ENCODE results near the gene TMEM132D.

TMEM132D gene

DNA sequence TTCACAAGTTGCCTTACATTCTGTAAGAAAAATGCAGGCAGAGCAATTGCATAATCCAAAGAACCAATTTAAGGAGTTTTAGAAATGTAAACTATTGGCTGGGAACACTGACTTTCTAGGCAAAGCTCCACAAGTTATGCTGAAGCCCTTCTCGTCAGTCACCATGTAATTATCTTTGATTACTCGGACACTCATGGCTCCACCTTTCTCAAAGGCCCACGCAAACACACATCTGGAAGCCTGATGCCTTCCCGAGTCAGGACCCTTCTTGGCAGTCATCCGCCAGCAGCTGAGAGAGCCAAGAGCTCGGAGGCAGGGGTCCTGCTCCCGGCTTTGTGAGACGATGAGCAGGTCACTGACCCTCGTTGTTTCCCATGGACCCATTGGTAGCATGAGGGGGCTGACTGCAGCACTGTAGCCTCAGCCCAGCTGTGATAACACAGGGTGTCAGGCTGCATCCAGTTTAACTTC lies 202.2 kb downstream of the TMEM132D start:
- no peaks in the 10 kb centered on the region for H3K27me3 ChIP-seq (ENCODE audit: control insufficient read depth, insufficient read depth, low read length)
- H3K4me1 ChIP-seq (ENCODE audit: control insufficient read depth, insufficient read depth, low read length), result no peaks in the 10 kb centered on the region
- H3K9me3 ChIP-seq (ENCODE audit: control insufficient read depth, low read length), result no peaks in the 10 kb centered on the region
- H3K9ac ChIP-seq (ENCODE audit: low read length), result no peak overlapping the region
- no peaks in the 10 kb centered on the region for H3K36me3 ChIP-seq (ENCODE audit: control insufficient read depth, insufficient read depth, low read length)
- no peak overlapping the region for H3K4me3 ChIP-seq (ENCODE audit: low read length)

DNA sequence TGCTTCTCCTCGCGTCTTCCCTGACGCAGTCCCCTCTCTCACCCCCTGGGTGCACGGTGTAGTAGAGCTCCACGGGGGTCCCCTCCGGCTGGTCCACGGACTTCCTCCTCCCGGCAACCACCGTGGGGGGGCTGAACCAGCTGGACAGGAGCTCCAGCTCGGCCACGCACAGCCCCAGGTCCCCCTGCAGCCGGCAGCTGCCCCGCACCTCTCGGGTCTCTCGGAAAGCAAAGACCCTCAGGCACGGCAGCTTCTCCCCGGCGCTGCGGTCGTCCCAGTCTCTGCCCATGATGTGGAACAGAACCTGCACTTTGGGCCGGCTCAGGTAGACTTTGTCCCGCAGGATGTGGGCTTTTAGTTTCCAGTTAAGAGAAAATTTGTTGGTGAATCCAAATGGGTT lies 203.8 kb downstream of the TMEM132D start:
- H3K36me3 ChIP-seq (ENCODE audit: control insufficient read depth, insufficient read depth, low read length), result no peaks in the 10 kb centered on the region
- no peak overlapping the region for H3K4me3 ChIP-seq (ENCODE audit: low read length)
- H3K27me3 ChIP-seq (ENCODE audit: control insufficient read depth, insufficient read depth, low read length), result no peaks in the 10 kb centered on the region
- no peaks in the 10 kb centered on the region for H3K9me3 ChIP-seq (ENCODE audit: control insufficient read depth, low read length)
- no peaks in the 10 kb centered on the region for H3K4me1 ChIP-seq (ENCODE audit: control insufficient read depth, insufficient read depth, low read length)
- no peak overlapping the region for H3K9ac ChIP-seq (ENCODE audit: low read length)

DNA sequence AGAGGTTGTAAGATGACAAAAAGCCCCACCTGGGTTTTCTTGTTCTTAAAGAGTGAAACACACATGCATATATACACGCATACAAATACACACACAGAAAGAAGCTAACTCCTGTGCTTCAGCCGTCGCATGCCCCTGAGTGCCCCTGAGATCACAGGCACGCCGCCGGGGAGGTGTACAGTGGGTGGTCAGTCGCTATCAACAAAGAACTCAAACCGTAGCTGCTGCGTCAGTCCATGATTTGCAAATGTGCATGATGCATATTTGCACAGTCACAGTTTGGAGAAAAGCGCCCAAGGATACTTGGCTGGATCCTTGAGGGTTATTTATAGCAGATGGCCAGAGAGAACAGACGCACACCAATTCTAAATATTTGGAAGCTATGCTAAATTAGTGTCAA lies 206.9 kb downstream of the TMEM132D start:
- Histone ChIP-seq H3K27me3 (ENCODE audit: control insufficient read depth, insufficient read depth, low read length) (no peaks in the 10 kb centered on the region), H3K4me3 (ENCODE audit: low read length) (no peak overlapping the region), H3K36me3 (ENCODE audit: control insufficient read depth, insufficient read depth, low read length) (no peaks in the 10 kb centered on the region), H3K4me1 (ENCODE audit: control insufficient read depth, insufficient read depth, low read length) (no peaks in the 10 kb centered on the region), H3K9ac (ENCODE audit: low read length) (no peak overlapping the region), H3K9me3 (ENCODE audit: control insufficient read depth, low read length) (no peaks in the 10 kb centered on the region)

DNA sequence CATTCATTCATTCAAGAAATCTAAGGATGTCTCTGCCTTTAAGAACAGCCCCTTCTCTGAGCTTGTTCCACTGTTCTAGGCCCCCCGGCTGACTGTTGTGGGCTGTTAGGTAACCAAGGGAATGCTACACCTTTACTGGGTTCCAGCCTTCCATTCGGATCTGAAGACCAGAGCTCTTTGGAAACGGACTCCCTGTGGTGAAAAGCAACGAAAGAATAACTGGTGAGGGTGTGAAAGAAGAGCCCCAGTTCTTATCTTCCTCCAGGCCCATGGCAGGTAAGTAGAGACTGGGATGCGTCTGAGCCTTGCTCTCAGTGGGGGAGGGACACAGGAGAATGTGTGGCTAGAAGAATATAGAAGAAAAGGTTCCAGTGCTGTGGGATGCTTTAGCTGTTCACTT lies 207.4 kb downstream of the TMEM132D start:
- H3K9me3 ChIP-seq (ENCODE audit: control insufficient read depth, low read length), result no peaks in the 10 kb centered on the region
- H3K36me3 ChIP-seq (ENCODE audit: control insufficient read depth, insufficient read depth, low read length), result no peaks in the 10 kb centered on the region
- no peak overlapping the region for H3K4me3 ChIP-seq (ENCODE audit: low read length)
- no peaks in the 10 kb centered on the region for H3K4me1 ChIP-seq (ENCODE audit: control insufficient read depth, insufficient read depth, low read length)
- no peak overlapping the region for H3K9ac ChIP-seq (ENCODE audit: low read length)
- H3K27me3 ChIP-seq (ENCODE audit: control insufficient read depth, insufficient read depth, low read length), result no peaks in the 10 kb centered on the region

DNA sequence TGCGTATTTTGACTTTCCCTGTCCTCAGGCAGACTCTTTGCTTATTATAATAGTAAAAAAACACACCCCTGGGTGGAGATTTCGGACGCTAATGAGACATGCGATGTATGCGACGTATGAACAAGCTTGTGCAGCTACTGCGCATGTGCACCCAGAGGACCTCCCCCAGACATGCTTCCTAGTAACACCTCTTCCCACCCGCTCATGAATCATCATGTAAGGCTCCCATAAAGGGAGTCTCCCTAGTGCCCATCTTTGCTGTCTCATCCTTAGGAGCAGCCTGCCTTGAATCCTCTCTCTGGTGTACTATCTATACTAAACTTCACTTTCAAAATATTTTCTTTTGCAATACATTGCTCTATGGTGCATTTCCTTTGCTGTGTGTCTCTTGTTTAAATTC lies 210.1 kb downstream of the TMEM132D start:
- Histone ChIP-seq H3K27me3 (ENCODE audit: control insufficient read depth, insufficient read depth, low read length) (no peaks in the 10 kb centered on the region), H3K9ac (ENCODE audit: low read length) (no peak overlapping the region), H3K4me3 (ENCODE audit: low read length) (no peak overlapping the region), H3K4me1 (ENCODE audit: control insufficient read depth, insufficient read depth, low read length) (no peaks in the 10 kb centered on the region), H3K9me3 (ENCODE audit: control insufficient read depth, low read length) (no peaks in the 10 kb centered on the region), H3K36me3 (ENCODE audit: control insufficient read depth, insufficient read depth, low read length) (no peaks in the 10 kb centered on the region)

DNA sequence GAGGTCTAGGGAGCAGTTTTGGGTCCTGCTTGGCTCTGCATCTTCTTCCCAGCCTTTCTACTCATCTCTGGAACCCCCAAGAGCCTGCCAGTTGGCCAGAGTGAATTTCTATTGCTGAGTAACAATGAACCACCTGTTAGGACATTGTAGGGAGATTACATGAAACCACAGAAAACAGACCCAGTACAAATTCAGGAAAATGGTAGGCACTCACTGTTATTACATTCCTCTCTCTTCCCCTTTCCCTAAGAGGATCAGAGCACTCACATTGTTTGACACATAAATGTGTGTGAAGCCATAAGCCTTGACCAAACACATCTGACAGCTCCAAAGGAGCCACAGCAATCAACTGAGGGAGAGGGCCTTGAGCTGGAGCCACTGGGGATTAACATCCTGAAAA lies 216.1 kb downstream of the TMEM132D start:
- no peak overlapping the region for H3K4me3 ChIP-seq (ENCODE audit: low read length)
- H3K27me3 ChIP-seq (ENCODE audit: control insufficient read depth, insufficient read depth, low read length), result no peaks in the 10 kb centered on the region
- H3K9me3 ChIP-seq (ENCODE audit: control insufficient read depth, low read length), result no peaks in the 10 kb centered on the region
- no peaks in the 10 kb centered on the region for H3K36me3 ChIP-seq (ENCODE audit: control insufficient read depth, insufficient read depth, low read length)
- H3K9ac ChIP-seq (ENCODE audit: low read length), result no peak overlapping the region
- no peaks in the 10 kb centered on the region for H3K4me1 ChIP-seq (ENCODE audit: control insufficient read depth, insufficient read depth, low read length)

DNA sequence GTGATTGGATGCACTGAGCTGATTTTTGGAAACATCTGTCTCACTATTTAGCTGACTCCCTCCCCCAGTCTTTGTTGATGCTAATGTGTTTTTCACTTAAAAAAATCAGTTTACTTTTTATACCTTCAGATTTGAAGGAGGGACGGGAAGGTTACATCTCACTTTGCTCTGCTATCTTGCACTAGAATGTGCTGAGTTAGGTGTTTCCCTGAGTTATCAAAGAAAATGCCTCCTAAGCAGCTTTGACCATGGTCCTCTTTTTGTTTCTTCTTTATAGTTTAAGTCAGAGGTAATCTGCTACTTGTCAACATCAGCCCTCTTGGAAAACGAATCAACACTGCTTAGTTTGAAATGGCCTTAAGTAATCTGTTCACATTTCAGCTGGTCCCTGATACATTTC lies 222.0 kb downstream of the TMEM132D start:
- no peaks in the 10 kb centered on the region for H3K4me1 ChIP-seq (ENCODE audit: control insufficient read depth, insufficient read depth, low read length)
- no peaks in the 10 kb centered on the region for H3K36me3 ChIP-seq (ENCODE audit: control insufficient read depth, insufficient read depth, low read length)
- no peaks in the 10 kb centered on the region for H3K27me3 ChIP-seq (ENCODE audit: control insufficient read depth, insufficient read depth, low read length)
- no peak overlapping the region for H3K9ac ChIP-seq (ENCODE audit: low read length)
- H3K9me3 ChIP-seq (ENCODE audit: control insufficient read depth, low read length), result no peaks in the 10 kb centered on the region
- no peak overlapping the region for H3K4me3 ChIP-seq (ENCODE audit: low read length)

DNA sequence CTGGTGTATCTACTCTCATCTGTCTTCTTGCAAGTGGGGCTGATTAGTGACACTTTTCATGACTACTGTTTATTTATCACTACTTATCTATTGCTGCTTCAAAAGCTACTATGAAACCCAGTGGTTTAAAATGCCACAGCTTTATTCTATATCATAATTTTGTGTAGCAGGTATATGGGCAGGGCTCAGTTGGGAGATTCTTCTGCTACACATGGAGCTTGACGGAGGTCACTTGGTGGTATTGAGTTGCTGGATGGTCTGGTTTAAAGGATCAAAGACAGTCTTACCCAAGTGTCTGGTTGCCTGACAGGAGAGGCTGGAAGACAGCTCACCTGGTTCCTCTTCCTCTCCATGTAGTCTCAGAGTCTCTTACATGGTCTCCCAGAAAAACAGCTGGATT lies 222.7 kb downstream of the TMEM132D start:
- Histone ChIP-seq H3K9ac (ENCODE audit: low read length) (no peak overlapping the region), H3K9me3 (ENCODE audit: control insufficient read depth, low read length) (no peaks in the 10 kb centered on the region)

DNA sequence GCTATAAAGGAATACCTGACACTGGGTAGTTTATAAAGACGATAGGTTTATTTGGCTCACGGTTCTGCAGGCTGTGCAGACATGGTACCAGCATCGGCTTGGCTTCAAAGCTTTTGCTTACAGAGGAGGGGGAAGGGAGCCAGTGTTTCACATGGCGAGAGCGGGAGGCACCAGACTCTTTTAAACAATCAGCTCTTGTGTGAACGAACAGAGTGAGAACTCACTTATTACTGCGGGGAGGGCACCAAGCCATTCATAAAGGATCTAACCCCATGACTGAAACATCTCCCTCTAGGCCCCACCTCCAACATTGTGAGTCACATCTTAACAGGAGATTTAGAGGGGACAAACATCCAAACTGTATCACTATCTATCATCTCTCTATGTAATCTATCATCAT lies 227.4 kb downstream of the TMEM132D start:
- Histone ChIP-seq H3K4me3 (ENCODE audit: low read length) (no peak overlapping the region), H3K36me3 (ENCODE audit: control insufficient read depth, insufficient read depth, low read length) (no peaks in the 10 kb centered on the region), H3K27me3 (ENCODE audit: control insufficient read depth, insufficient read depth, low read length) (no peaks in the 10 kb centered on the region), H3K9me3 (ENCODE audit: control insufficient read depth, low read length) (no peaks in the 10 kb centered on the region), H3K4me1 (ENCODE audit: control insufficient read depth, insufficient read depth, low read length) (no peaks in the 10 kb centered on the region), H3K9ac (ENCODE audit: low read length) (no peak overlapping the region)

More for the DNA sequence above, 222.7 kb downstream of the TMEM132D start:
- no peak overlapping the region for H3K4me3 ChIP-seq (ENCODE audit: low read length)
- H3K4me1 ChIP-seq (ENCODE audit: control insufficient read depth, insufficient read depth, low read length), result no peaks in the 10 kb centered on the region
- H3K36me3 ChIP-seq (ENCODE audit: control insufficient read depth, insufficient read depth, low read length), result no peaks in the 10 kb centered on the region
- H3K27me3 ChIP-seq (ENCODE audit: control insufficient read depth, insufficient read depth, low read length), result no peaks in the 10 kb centered on the region

DNA sequence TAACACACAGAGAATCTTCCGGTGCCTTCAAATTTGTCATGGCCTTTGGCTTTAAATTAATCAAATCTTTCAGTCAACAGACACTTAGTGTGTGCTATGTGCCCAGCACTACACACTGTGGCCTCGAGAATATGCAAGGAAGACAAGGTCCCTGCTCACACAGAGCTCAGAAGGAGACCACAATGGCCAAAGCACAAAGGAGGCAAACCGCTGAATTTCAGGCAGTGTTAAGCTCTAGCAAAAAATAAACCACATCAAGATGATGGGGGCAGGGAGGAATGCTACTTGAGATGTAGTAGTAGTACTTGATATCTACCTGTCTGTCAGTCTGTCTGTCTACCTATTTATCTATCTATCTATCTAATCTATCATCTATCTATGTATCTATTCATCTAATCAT lies 227.9 kb downstream of the TMEM132D start:
- Histone ChIP-seq H3K9ac (ENCODE audit: low read length) (no peak overlapping the region), H3K27me3 (ENCODE audit: control insufficient read depth, insufficient read depth, low read length) (no peaks in the 10 kb centered on the region), H3K4me3 (ENCODE audit: low read length) (no peak overlapping the region), H3K4me1 (ENCODE audit: control insufficient read depth, insufficient read depth, low read length) (no peaks in the 10 kb centered on the region), H3K9me3 (ENCODE audit: control insufficient read depth, low read length) (no peaks in the 10 kb centered on the region), H3K36me3 (ENCODE audit: control insufficient read depth, insufficient read depth, low read length) (no peaks in the 10 kb centered on the region)

DNA sequence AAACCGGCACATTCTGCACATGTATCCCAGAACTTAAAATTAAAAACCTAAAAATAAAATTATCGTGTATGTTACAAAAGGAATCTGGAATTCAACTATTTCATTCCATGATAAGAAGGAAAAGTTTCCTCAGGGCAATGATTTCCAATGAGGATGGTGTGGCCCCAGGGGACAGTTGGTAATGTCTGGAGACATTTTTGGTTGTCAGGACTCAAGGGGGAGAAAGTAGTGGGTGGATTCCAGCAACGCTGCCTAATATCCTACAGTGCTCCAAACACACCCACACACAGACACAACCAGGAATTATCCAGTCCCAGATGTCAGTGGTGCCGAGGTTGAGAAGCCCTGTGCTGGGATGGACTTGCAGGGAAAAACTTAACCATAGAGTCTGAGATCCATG lies 228.3 kb downstream of the TMEM132D start:
- no peak overlapping the region for H3K4me3 ChIP-seq (ENCODE audit: low read length)
- H3K36me3 ChIP-seq (ENCODE audit: control insufficient read depth, insufficient read depth, low read length), result no peaks in the 10 kb centered on the region
- H3K9ac ChIP-seq (ENCODE audit: low read length), result no peak overlapping the region
- H3K4me1 ChIP-seq (ENCODE audit: control insufficient read depth, insufficient read depth, low read length), result no peaks in the 10 kb centered on the region
- H3K27me3 ChIP-seq (ENCODE audit: control insufficient read depth, insufficient read depth, low read length), result no peaks in the 10 kb centered on the region
- H3K9me3 ChIP-seq (ENCODE audit: control insufficient read depth, low read length), result no peaks in the 10 kb centered on the region

DNA sequence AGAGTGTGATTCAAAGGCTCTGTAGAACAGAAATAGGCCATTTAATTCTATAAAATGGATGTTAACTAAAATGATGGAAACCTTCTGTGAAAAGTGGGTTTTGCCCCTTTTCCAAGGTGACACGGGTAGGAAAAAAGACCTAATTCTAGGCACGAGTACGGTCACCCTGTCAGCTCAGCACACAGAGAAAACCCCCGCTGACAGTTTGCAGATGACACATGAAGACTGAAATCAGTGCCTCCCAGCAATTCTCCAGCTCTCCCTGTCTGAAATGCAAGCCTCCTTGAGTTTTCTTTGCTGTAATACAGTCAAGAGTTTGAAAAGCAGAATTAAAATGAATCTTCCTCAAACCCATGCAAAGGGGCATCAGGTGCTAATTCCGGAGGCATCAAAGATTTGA lies 230.0 kb downstream of the TMEM132D start:
- Histone ChIP-seq H3K27me3 (ENCODE audit: control insufficient read depth, insufficient read depth, low read length) (no peaks in the 10 kb centered on the region), H3K4me1 (ENCODE audit: control insufficient read depth, insufficient read depth, low read length) (no peaks in the 10 kb centered on the region), H3K9ac (ENCODE audit: low read length) (no peak overlapping the region), H3K36me3 (ENCODE audit: control insufficient read depth, insufficient read depth, low read length) (no peaks in the 10 kb centered on the region), H3K9me3 (ENCODE audit: control insufficient read depth, low read length) (no peaks in the 10 kb centered on the region), H3K4me3 (ENCODE audit: low read length) (no peak overlapping the region)

DNA sequence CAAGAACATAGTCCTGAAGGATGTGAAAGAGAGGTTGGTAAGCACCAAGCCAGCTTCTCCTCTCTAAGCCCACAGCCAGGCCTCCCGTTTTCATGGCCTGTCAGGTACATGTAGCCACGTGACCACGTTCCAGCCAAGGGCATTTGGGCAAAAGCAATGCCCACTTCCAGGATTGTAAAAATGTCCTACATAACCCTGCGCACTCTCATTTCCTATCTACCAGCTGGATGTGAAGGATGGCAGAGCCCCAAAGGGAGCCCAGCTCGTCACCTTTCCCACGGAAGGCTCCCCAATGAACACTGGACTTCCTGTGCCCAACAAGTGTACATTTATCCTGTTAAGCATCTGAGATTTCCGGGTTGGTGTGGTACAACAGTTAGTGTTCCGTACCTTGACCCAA lies 231.7 kb downstream of the TMEM132D start:
- no peaks in the 10 kb centered on the region for H3K9me3 ChIP-seq (ENCODE audit: control insufficient read depth, low read length)
- no peak overlapping the region for H3K4me3 ChIP-seq (ENCODE audit: low read length)
- no peaks in the 10 kb centered on the region for H3K27me3 ChIP-seq (ENCODE audit: control insufficient read depth, insufficient read depth, low read length)

More for the DNA sequence above, 231.7 kb downstream of the TMEM132D start:
- H3K36me3 ChIP-seq (ENCODE audit: control insufficient read depth, insufficient read depth, low read length), result no peaks in the 10 kb centered on the region
- H3K9ac ChIP-seq (ENCODE audit: low read length), result no peak overlapping the region
- no peaks in the 10 kb centered on the region for H3K4me1 ChIP-seq (ENCODE audit: control insufficient read depth, insufficient read depth, low read length)
